ENCODE results near the gene CIROP.

- TF ChIP-seq CTCF (IDR thresholded peaks at IDR 0.05) (no peak), EZH2 (IDR thresholded peaks at IDR 0.05; ENCODE audit: borderline replicate concordance, insufficient read depth, low read depth, low read length, poor library complexity, severe bottlenecking) (no peak)
These were observed 47.6 kb downstream of the CIROP start, which contains the start of gene CDH24 for GRCh38 chr14:23056956-23057756.
